WI38 (cell line): ENCODE results near the gene NCKAP1.
"Not testable (repeated sequence)": the region's sequence is repeated elsewhere in the genome, so short reads cannot be mapped to it uniquely, and the experiment has no call there.

Source experiments
- H3K4me3 ChIP-seq: 2 replicates; pipeline ENCODE4 v1.5.1; 2011; ENCODE audit warnings: low read depth, mild to moderate bottlenecking, control low read depth, low read length
- TF ChIP-seq, protein P1 (sequence below): IDR thresholded peaks from 2 replicates; pipeline ENCODE4 v1.5.1; 2012; ENCODE audit warnings: low read depth, mild to moderate bottlenecking, control low read depth, low read length

NCKAP1 gene

DNA sequence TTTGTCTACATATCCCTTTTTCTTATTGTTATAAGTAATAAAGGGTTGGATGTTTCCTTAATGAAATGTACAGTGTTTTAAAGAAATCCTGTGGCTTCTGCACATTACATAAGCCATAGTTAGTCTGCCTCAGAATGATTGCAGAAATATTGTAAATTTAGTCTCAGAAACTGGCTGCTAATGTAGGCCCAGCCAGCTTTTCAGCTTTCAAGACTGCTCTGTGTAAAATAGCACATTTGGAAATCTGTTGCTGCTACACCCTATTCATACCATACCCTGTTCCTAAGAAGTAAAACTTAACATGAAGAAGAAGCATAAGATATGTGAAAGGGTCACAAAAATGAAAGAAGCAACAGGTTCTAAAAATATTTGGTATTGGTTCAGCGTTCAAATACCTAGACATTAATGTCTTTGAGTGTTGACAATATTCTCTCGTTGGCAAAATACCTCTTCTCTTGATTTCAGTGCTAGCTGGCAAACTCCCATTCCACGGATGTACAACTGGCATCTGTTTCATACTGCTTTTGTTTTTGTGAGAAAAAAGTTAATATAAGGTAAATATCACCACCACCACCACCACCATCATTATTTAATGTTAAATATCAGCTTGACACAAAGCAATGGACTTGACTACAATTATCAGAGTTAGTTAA is 19.2 kb upstream of the NCKAP1 start:
- H3K4me3 ChIP-seq = no peak overlapping the region
- TF ChIP-seq, protein P1, sequence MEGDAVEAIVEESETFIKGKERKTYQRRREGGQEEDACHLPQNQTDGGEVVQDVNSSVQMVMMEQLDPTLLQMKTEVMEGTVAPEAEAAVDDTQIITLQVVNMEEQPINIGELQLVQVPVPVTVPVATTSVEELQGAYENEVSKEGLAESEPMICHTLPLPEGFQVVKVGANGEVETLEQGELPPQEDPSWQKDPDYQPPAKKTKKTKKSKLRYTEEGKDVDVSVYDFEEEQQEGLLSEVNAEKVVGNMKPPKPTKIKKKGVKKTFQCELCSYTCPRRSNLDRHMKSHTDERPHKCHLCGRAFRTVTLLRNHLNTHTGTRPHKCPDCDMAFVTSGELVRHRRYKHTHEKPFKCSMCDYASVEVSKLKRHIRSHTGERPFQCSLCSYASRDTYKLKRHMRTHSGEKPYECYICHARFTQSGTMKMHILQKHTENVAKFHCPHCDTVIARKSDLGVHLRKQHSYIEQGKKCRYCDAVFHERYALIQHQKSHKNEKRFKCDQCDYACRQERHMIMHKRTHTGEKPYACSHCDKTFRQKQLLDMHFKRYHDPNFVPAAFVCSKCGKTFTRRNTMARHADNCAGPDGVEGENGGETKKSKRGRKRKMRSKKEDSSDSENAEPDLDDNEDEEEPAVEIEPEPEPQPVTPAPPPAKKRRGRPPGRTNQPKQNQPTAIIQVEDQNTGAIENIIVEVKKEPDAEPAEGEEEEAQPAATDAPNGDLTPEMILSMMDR = no peak

DNA sequence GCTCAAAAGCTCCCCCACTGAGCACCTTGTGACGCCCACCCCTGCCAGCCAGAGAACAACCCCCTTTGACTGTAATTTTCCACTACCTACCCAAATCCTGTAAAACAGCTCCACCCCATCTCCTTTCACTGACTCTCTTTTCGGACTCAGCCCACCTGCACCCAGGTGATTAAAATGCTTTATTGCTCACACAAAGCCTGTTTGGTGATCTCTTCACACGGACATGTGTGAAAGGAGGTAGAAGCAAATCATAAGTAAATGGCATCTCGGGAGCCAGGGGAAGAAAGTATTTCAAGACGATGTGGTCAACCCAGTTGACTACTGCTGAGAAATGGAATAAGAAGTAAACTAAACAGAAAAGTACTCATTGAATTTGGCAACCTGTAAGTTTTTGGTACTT is 11.2 kb upstream of the NCKAP1 start:
- TF ChIP-seq, protein P1 = no peak
- no peak overlapping the region for H3K4me3 ChIP-seq

DNA sequence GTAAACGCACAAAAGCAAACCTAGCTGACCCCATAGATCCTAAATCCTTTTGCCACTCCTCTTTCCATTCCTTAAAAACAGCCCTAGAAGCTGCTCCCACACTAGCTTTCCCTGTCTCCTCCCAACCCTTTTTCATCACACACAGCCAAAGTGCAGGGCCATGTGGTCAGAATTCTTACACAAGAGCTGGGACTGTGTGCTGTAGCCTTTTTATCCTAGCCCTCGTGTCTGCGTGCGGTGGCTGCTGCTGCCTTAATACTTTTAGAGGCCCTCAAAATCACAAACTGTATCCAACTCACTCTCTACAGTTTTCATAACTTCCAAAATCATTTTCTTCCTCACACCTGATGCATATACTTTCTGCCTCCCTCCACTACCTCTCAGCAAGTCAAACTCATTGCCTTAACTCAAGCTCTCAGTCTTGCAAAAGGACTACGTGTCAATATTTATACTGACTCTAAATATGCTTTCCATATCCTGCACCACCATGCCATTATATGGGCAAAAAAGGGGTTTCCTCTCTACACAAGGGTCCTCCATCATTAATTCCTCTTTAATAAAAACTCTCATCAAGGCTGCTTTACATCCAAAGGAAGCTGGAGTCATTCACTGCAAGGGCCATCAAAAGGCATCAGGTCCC is 9.3 kb upstream of the NCKAP1 start:
- H3K4me3 ChIP-seq = not testable (repeated sequence)

DNA sequence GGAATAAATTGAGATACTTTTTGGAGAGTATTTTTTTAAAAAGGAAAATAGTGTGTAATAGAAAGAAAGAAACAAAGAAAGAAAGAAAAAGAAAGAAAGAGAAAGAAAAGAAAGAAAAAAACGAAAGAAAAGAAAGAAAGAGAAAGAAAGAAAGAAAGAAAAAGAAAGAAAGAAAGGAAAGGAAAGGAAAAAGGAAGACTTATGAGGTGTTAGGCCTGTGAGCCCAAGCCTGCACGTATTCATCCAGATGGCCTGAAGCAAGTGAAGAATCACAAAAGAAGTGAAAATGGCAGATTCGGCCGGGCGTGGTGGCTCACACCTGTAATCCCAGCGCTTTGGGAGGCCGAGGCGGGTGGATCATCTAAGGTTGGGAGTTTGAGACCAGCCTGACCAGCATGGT is 5.3 kb upstream of the NCKAP1 start:
- not testable (repeated sequence) for H3K4me3 ChIP-seq

DNA sequence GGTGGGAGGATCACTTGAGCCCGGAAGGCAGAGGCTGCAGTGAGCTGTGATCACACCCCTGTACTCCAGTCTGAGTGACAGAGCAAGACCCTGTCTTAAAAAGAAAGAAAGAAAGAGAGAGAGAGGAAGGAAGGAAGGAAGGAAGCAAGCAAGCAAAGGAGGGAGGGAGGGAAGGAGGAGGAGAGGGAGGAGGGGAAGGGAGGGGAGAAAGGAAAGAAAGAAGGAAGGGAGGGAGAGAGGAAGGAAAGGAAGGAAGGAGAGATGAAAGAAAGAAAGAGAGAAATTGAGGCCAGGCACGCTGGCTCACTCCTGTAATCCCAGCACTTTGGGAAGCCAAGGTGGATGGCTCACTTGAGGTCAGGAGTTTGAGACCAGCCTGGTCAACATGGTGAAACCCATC is 2.3 kb upstream of the NCKAP1 start:
- TF ChIP-seq, protein P1 = no peak

DNA sequence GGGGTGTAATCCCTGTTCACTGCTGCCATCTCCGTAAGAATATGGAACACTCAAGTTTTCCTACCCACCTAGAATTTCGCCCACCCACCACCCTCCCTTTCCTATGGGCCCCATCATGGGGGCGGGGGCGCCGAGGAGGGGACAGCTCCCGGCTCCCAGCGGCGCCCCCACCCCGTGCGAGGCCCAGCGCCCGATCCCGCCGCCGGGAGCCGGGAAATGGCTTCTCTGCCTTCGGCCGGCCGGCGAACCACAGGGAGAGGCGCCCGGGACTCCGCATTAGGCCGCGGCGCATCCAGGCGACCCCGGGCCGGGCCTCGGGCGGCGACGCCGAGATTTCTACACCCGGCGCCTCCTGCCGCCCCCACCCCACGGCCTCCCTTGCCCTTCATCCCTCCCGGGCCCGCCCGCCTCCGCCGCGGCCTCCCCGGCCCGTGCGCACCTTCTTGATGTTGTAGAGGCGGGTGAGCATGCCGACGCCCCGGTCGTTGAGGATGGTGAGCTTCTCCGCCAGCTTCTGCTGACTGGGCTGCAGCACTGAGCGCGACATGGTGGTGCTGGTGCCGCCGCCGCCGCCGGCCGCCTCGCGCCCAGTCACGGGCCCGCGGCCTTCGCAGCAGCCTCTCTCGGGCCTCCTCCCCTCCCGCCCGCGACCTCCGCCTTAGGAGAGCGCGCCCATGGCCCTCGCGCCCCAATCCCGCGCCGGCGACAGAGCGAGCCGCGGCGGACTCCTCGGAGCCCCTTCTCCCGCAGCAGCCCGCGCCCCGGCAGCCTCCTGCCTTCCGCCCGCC is 510 bp downstream of the NCKAP1 start:
- peak overlapping the region; percentile 89 for H3K4me3 ChIP-seq
- TF ChIP-seq, protein P1 = no peak

More for the DNA sequence above, 2.3 kb upstream of the NCKAP1 start:
- no peak overlapping the region for H3K4me3 ChIP-seq

DNA sequence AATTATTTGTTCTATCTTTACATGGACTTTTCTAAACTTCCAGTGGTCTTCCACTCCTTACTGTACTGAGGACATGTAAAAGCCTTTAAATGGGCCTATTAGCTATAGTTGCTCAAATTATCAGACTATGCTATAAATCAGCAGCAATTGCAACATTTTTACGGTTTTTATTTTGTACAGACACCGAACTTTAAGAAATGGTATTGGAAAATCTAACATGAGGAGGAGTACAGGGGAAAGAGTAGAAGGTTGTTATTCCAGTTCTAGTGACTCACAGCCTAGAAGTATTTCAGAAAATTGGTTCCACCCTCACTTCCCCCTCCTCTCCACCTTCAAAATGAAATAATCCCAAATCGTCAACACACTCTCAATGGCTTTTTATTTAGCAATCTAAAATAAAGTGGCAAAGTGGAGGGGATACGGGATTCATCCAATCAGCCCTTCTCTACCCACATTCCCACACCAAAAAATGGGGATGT is 1.1 kb downstream of the NCKAP1 start:
- TF ChIP-seq, protein P1 = no peak
- H3K4me3 ChIP-seq = peak overlapping the region; percentile 89
